ENCODE measurements around the gene ATG4C.
"Not testable (repeated sequence)": the region's sequence is repeated elsewhere in the genome, so short reads cannot be mapped to it uniquely, and the experiment has no call there.

GRCh38 chr1:62760021-62760782 is 23.7 kb upstream of the ATG4C start:
- not testable (repeated sequence) for TF ChIP-seq ZSCAN5A (tag by site-specific recombination; IDR thresholded peaks at IDR 0.05); CTCF (tag by site-specific recombination; IDR thresholded peaks at IDR 0.05); PRDM10 (tag by site-specific recombination; IDR thresholded peaks at IDR 0.05); ELK4 (IDR thresholded peaks at IDR 0.05; ENCODE audit: borderline replicate concordance, low read depth, low read length); ZNF639 (tag by site-specific recombination; IDR thresholded peaks at IDR 0.05); REST (tag by site-specific recombination; IDR thresholded peaks at IDR 0.05); ZNF768 (tag by site-specific recombination; IDR thresholded peaks at IDR 0.05)
